Measurements from ENCODE around the gene KCNG4.

KCNG4 gene

GRCh38 chr16:84239141-84239769 lies 557 bp downstream of the KCNG4 start:
- H3K4me3 ChIP-seq (replicated peaks; ENCODE audit: low read depth, low read length), result no peak overlapping the region
- no peak for TF ChIP-seq CTCF (IDR thresholded peaks at IDR 0.05; ENCODE audit: low read depth, low read length, missing control alignments)
- no peak for DNase-seq (ENCODE audit: extremely low read depth, low read depth)

- TF ChIP-seq CTCF (IDR thresholded peaks at IDR 0.05; ENCODE audit: low read depth, low read length, missing control alignments), result no peak
- no peak overlapping the region for H3K4me3 ChIP-seq (replicated peaks; ENCODE audit: low read depth, low read length)
- no peak for DNase-seq (ENCODE audit: extremely low read depth, low read depth)
Measured at GRCh38 chr16:84237994-84238750, 1.6 kb downstream of the KCNG4 start.

DNA sequence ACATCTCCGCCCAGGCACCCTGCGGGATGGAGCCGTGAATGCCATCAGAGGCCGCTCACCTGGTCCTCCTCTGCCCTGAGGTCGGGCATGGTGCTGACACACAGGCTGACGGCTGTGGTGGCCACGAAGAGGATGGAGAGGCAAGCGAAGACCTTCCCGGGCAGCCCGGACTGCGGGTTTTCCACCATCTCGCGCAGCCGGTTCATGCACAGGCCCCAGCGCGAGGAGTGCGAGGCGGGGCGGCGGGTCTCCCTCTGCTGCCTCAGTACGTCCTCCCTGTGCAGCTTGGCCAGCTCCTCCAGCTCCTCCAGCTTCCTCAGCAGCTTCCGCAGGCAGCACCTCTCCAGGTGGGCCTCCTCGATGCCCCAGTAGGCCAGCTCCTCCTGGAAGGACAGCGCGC lies 3.1 kb downstream of the KCNG4 start:
- no peak overlapping the region for H3K4me3 ChIP-seq (replicated peaks; ENCODE audit: low read depth, low read length)
- no peak for TF ChIP-seq CTCF (IDR thresholded peaks at IDR 0.05; ENCODE audit: low read depth, low read length, missing control alignments)
- DNase-seq (ENCODE audit: extremely low read depth, low read depth), result no peak

GRCh38 chr16:84234321-84235241 lies 5.2 kb downstream of the KCNG4 start:
- TF ChIP-seq CTCF (IDR thresholded peaks at IDR 0.05; ENCODE audit: low read depth, low read length, missing control alignments), result no peak
- no peak overlapping the region for H3K4me3 ChIP-seq (replicated peaks; ENCODE audit: low read depth, low read length)
- no peak for DNase-seq (ENCODE audit: extremely low read depth, low read depth)

- TF ChIP-seq CTCF (IDR thresholded peaks at IDR 0.05; ENCODE audit: low read depth, low read length, missing control alignments), result no peak
Measured at GRCh38 chr16:84233748-84234147, 6.1 kb downstream of the KCNG4 start.

GRCh38 chr16:84232969-84233368 lies 6.8 kb downstream of the KCNG4 start:
- no peak for TF ChIP-seq CTCF (IDR thresholded peaks at IDR 0.05; ENCODE audit: low read depth, low read length, missing control alignments)
- no peak overlapping the region for H3K4me3 ChIP-seq (replicated peaks; ENCODE audit: low read depth, low read length)
- no peak for DNase-seq (ENCODE audit: extremely low read depth, low read depth)

More at GRCh38 chr16:84233748-84234147, 6.1 kb downstream of the KCNG4 start:
- no peak for DNase-seq (ENCODE audit: extremely low read depth, low read depth)
- H3K4me3 ChIP-seq (replicated peaks; ENCODE audit: low read depth, low read length), result no peak overlapping the region

Data from HFF-Myc (cell line).